HL-60/S4 treated with retinoic acid at 250 ng/mL for 4 days and 3 days (cell line): ENCODE measurements around the gene INMT.

Source experiments
- in situ Hi-C: fragments of 300-500 bp; cut with MboI; formaldehyde crosslinking; loops from 2 replicates; pipeline ENCODE4 v1.7.0; 2022; ENCODE audit warnings: low sequenced_read_pairs

The INMT gene

GRCh38 chr7:30779574-30779973 is 27.6 kb downstream of the INMT start:
- in situ Hi-C loops = no loop called here

DNA sequence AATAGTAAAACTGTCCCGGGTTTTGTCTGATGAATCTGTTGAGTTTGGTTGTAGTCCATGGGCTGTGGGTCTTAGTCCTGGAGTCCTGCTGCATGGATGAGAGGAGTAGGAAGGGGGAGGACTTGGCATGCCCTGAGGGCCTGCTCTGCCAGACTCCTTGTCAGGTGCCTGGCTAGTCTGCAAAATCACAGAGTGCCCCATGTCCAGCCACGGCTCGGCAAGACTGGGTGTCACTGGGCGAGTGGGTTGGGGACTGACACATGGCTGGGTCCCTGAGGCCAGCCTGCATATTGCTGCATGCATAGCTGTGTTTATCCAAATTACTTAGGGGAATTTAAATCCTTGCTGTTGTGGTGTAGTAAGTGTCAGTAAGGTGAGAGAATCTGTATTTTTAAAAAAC is 29.0 kb downstream of the INMT start:
- in situ Hi-C loops = no loop called here

GRCh38 chr7:30782690-30783089 is 30.8 kb downstream of the INMT start:
- in situ Hi-C loops = no loop called here

- in situ Hi-C loops = no loop called here
Observed at GRCh38 chr7:30785786-30786185, 33.9 kb downstream of the INMT start.

- in situ Hi-C loops = no loop called here
Observed at GRCh38 chr7:30787486-30787885, 35.6 kb downstream of the INMT start.

- in situ Hi-C loops = no loop called here
Observed at GRCh38 chr7:30788640-30789333, 36.9 kb downstream of the INMT start.

- in situ Hi-C loops = no loop called here
Observed at GRCh38 chr7:30789334-30789711, 37.4 kb downstream of the INMT start.

GRCh38 chr7:30790356-30790755 is 38.4 kb downstream of the INMT start:
- in situ Hi-C loops = no loop called here

DNA sequence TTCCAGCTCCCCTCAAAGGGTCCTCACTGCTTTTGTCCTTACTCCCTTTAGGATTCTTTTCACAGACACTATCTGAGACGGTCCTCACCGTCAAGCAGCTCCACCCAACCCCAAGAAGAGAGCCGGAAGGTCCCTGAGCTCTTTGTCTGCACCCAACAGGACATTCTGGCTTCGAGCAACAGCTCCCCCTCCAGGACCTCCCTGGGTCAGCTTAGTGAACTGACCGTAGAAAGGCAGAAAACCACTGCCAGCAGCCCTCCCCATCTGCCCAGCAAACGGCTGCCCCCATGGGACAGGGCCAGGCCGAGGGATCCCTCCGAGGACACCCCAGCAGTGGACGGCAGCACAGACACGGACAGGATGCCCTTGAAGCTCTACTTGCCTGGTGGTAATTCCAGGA is 39.2 kb downstream of the INMT start:
- in situ Hi-C loops = no loop called here

DNA sequence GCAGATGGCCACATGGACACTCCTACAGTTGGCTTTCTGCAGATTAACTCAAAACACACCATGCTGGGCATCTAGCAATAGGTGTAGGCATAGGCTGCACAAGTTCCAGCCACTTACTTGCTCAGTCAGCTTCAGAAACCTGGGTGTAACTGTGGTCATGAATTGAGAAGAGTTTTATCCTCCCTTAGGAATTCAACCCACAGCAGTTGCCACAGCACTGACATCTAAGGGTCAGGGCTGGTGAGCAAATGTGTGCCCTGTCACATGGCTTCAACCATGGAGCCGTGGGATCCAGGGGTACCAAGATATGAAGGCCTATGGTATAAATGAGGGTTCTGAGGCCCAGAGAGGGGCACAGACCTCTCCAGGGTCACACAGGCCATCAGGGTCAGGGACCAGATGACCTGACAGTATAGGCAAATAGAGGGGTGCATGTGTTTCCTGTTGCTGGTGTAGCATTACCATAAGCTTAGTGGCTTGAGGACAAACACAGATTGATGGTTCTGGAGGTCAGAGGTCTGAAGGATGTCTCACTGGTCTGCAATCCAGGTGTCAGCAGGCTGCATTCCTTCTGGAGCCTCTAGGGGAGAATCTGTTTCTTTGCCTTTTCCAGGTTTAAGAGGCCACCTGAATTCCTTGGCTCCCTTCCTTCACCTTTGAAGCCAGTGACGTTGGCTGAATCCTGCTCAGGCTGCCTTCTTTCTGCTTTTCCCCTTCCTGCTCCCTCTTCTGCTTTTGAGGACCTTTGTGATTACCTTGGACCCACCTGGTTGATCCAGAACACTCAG is 43.4 kb downstream of the INMT start:
- in situ Hi-C loops = no loop called here

DNA sequence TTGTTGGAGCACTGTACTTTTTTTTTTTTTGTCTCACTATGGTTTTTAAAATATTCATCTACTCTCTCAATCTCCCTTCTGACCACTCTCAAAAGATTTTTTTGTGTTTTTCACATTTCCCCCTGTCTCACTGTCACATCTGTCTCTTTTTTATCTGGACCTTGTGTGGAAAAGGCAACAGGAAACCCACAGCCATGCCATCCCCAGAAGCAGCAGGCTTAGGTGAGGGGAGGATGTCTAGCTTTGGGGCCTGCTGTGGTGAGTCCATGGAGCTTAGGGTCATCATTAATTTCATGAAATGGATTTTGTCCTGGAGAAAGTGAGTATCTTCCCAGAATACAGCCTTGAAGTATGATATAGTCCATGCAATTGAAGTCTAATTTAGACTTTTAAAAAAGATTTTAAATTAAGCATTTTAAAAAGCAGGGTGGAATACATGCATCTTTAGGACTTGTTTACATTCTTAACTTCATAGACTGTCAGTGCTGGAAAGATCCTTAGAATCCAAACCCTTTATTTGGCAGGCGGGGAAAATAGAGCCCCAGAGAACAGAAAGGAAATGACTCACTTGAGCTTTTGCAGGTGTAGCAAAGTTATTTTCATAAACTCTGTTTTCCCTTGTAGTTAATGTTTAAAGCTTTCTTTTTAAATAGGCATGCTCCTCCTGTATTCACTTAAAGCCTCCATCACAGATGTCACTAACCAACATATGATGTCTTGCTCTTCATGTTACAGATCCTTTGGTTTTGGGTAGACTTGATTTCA is 44.4 kb downstream of the INMT start:
- in situ Hi-C loops = no loop called here

GRCh38 chr7:30797176-30798040 is 45.5 kb downstream of the INMT start:
- in situ Hi-C loops = no loop called here

- in situ Hi-C loops = no loop called here
Observed at GRCh38 chr7:30799206-30799975, 47.5 kb downstream of the INMT start.

DNA sequence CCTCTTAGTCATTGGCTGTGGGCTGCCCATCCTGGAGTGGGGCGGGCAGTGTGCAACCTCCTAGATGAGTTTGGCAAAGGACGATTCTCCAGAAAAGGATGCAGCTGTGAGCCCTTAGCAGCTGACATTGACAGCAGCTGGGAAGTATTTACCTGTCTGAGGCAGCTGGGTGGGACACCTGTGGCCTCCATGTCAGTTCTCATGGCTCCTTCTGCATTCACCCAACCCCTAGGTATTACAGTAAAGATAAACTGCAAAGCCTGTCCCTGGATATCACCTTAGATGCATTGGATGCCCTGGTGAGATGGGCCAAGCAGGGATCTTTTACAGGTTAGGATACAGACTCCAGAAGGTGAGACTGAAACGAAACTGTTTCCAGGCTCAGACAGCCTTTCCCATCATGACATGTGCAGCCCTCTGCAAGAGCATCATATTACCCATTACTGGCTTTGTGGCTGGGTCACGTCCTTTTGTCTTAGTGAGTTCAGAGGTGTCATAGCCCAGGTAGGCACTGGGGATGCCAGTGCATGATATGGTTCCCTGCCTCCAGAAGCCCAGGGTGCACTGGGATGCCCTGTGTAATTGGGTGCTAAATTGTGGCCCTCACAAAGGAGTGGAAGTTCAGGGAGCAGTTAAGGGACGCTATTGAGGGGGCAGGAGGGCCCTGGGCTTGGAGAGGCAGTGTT is 48.2 kb downstream of the INMT start:
- in situ Hi-C loops = loop anchor here (25.0 kb wide), 1 partner anchor 312 kb away; no protein-coding TSS in a partner anchor

- in situ Hi-C loops = loop anchor here (25.0 kb wide), 1 partner anchor 311 kb away; no protein-coding TSS in a partner anchor
Observed at GRCh38 chr7:30800785-30801252, 48.9 kb downstream of the INMT start.

GRCh38 chr7:30802812-30803211 is 50.9 kb downstream of the INMT start:
- in situ Hi-C loops = loop anchor here (25.0 kb wide), 1 partner anchor 309 kb away; no protein-coding TSS in a partner anchor

- in situ Hi-C loops = loop anchor here (25.0 kb wide), 1 partner anchor 308 kb away; no protein-coding TSS in a partner anchor
Observed at GRCh38 chr7:30804078-30804661, 52.2 kb downstream of the INMT start.

DNA sequence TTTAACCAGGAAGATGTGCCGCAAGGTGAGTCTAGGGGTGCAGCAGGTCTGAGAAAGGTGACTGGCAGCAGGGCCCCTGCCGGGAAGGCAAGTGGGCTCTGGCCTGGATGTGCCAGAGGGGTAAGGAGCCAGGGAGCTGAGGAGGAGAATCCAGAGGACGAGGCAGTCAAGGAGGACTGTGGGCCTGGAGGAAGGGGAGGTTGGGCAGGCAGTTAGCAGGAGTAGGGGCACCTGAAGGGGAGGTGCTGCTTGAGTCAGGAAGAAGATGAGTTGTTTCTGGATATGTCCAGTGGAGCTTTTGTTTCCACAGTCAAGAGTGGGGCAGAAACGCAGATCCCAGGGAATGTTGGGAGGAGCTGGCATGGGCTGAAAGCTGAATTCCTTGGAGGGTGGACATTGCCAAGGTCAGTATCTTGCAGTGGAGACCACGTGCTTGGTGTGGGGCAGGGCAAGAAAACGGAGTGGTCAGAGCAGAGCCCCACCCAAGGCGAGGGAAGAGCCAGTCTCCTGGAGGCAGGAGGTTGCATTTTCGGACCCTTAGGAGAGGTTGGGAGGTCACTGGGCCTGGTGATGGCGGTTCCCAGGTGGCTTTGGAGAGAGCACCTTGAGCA is 53.3 kb downstream of the INMT start:
- in situ Hi-C loops = loop anchor here (25.0 kb wide), 1 partner anchor 307 kb away; no protein-coding TSS in a partner anchor
